ENCODE measurements around the gene CIAO1.
"Not testable (repeated sequence)": the region's sequence is repeated elsewhere in the genome, so short reads cannot be mapped to it uniquely, and the experiment has no call there.

CIAO1 gene

DNA sequence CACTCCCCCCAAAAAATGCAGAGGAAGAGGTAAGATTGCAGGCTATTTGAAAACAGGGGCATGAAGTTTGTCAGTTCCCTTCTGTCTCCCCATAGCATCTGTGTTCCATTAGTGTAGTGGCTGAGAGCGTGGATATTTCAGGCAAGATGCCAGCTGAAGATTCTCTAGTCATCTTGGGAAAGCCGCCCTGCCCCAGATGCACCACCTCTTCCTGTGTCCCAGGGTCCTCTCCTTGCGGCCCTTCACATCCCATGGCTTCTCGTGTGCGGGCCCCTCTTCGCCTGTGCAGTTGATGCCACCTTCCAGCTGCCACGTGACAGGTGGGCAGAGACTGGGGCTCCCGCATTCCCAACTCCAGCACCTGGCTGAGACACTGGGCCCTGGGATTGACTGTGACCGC lies 16.4 kb upstream of the CIAO1 start:
- in situ Hi-C loops (cut with MboI; ENCODE audit: low sequenced_read_pairs), result no loop called here

DNA sequence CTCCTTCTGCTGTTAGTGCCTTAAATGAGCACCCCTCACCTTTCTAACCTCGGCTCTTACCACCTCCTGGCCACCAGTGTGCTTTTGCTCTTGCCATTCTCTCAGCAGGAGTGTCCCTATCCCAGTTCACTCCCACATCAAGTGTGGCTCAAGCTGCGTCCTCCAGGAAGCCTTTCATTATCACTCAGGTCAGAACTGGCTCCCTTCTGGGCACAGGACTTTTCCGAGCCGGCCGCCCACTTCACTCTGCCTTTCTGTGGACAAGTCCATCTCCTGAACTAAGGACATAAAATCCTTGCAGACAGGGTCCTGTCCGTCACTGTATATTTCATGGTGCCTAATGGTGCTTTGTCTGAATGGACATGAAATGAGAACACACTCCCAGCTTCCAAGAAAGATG lies 15.8 kb upstream of the CIAO1 start:
- in situ Hi-C loops (cut with MboI; ENCODE audit: low sequenced_read_pairs), result no loop called here

DNA sequence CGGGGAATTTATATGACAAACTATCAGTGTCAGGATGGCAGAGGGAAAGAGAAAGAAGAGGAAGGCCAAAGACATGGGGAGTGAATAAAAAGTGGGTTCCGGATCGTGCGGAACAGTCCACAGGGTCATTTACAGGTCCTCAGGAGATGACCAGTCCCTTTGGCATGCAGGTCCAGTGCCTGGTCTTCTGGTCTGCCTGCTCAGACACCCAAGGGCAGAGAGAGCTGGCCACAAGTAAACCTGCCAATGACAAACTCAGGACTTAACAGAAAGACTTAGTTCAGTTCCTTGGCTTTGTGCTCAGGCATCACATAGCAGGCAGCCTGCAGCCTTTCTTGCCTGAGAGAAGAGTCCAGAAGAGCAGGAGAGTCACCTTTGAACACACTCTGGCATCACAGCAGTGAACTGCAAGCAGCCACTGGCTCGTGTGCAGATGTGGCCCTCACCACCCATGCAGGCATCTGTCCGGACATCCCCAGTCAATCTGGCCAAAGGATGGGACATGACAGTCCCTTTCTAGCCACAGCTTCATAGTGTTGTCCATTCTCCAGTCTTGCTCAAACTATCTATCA lies 14.2 kb upstream of the CIAO1 start:
- in situ Hi-C loops (cut with MboI; ENCODE audit: low sequenced_read_pairs), result no loop called here

DNA sequence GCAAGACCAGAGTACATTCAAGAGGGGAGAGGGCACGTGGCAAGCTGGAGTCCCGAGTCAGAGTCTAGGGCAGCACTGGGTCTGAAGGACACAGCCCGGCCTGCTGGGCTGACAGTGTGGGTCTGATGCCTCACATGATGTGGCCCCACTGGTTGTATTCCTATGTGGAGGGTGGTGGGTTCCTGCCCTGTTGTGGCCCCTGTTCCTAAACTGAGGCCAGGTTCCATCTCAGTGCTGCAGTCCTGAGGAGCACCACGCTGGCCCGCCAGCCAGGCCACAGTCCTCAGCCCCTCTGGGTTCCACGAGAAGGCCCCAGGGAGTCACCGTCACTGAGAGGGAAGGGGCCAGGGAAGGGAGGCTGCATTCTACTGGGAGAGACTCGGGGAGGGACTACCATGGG lies 13.5 kb upstream of the CIAO1 start:
- in situ Hi-C loops (cut with MboI; ENCODE audit: low sequenced_read_pairs), result no loop called here

DNA sequence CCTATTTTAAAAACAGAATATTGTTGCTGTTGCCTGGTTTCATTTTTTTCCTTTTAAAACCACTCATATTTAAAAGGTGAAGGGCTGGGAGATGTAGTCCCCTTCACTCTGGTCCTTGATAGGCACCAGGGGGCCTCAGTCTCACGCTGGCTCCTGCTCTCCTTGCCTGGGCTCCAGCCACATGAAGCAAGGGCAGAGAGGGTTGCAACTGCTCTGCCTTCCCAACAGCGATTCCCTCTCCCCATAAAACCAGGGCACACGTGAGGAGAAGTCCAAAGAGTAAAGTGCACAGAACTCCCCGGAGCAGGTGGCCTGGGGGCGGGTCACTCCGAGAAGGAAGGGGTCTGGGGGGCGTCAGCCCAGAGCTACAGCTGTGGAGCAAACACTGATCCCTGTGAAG lies 13.0 kb upstream of the CIAO1 start:
- in situ Hi-C loops (cut with MboI; ENCODE audit: low sequenced_read_pairs), result no loop called here

DNA sequence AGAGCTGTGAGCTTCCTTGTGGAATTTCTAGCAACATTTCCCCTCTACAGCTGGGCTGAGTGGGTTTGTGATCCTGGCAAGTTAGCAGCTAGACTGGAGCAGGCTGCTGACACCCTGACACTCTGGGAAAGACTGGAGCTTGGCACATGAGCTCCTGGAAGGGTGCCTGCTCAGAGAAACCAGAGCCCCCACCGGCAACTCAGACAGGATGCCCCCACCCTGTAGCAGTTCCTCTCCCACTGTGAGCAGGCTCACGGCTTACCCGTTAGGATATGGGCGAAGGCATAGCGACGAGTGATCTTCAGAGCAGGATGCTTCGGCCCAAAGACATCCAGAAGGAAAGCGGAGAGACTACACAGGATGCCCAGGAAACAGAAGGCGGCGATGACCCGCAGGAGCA lies 11.5 kb upstream of the CIAO1 start:
- in situ Hi-C loops (cut with MboI; ENCODE audit: low sequenced_read_pairs), result no loop called here

DNA sequence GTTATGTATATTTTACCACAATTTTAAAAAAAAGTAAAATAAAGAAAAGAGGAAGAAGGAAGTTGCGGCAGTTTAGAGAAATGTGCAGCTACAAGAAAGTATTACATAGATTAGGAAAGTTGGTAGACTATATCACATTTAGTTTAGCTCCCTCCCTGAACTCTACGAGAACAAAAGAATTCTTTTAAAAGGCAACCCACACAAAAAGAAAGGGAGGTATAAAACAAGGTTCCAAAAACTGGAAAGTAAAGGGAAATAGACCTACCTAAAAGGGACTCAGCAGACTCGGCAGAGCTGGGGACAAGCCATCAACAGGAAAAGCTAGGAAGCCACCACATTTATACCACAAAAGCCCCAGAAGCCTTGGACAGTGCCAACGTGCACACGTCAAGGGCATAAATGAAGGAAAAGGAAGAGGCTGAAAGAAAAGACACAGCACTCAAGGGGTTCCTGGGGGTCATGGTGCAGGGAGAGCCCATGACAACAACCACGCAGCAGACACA lies 9.4 kb upstream of the CIAO1 start:
- in situ Hi-C loops (cut with MboI; ENCODE audit: low sequenced_read_pairs), result no loop called here

DNA sequence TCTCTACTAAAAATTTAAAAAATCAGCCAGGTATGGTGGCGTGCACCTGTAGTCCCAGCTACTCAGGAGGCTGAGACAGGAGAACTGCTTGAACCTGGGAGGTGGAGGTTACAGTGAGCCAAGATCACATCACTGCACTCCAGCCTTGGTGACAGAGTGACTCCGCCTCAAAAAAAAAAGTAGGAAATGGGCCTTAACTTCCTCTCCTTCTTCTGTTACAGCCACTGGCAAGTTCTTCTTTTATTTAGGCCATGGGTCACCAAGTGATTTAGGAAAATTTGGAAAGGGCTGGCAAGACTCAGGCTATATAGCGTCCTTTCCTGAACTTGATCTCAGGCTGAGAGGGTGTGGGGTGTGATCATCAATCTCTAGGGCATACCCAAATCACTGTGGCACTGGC lies 8.3 kb upstream of the CIAO1 start:
- in situ Hi-C loops (cut with MboI; ENCODE audit: low sequenced_read_pairs), result not testable (repeated sequence)

DNA sequence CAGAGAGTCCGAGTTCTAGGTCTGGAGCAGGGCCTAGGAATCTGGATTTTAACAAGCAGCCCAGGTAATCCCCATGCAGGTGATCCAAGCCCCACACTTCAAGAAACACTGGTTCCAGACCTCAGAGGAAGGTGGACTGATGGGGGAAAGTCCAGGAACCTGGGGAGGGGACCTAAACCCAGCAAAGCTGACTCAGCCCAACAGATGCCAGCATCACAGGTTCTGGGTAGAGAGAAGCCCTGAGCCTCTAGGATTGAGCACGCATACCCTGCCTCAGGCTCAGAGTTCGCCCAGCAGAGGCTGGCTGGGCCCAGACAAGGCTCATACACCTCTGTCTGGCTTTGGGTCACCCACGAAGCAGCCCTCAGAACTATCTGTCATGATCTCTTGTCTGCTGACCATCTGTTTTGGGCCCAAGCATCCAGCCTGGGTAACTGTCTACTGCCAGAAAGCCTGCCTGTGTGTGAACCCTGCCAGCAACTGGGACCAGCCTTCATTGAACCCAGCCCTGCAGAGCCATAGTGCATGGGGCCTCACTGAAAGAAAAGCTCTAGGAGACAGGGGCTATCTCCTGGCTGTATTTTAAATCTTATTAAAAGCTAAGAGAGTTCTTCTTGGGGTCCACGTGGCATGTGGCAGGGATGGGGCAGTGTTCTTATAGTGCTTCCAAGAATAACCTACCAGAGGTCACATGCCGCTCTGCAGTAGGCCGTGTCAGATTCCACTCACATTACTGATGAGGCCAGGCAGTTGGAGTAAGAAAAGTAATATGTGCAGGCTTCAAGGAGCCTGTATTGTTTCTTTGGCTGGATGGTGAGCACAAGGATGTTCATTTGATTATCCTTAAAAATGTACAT lies 7.6 kb upstream of the CIAO1 start:
- in situ Hi-C loops (cut with MboI; ENCODE audit: low sequenced_read_pairs), result no loop called here

DNA sequence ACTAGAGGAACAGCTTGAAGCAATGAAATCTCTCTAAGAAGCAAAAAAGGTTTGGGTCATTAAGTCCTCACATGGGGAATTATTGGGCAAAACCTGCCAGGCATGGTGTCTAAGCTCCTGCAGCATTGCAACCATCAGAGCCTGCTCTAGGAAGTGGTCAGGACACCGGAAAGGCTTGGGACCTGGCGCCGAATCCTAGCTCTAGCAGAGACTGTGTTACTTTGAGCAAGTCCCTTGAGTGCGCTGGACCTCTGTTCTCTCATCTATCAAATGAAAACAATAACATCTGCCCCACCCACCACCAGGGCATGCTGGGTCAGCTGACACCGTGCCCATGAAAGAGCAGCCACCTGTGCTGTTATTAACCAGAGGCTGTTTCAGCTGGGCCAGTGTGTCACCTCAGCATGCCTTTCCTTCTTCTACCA lies 6.5 kb upstream of the CIAO1 start:
- in situ Hi-C loops (cut with MboI; ENCODE audit: low sequenced_read_pairs), result no loop called here

DNA sequence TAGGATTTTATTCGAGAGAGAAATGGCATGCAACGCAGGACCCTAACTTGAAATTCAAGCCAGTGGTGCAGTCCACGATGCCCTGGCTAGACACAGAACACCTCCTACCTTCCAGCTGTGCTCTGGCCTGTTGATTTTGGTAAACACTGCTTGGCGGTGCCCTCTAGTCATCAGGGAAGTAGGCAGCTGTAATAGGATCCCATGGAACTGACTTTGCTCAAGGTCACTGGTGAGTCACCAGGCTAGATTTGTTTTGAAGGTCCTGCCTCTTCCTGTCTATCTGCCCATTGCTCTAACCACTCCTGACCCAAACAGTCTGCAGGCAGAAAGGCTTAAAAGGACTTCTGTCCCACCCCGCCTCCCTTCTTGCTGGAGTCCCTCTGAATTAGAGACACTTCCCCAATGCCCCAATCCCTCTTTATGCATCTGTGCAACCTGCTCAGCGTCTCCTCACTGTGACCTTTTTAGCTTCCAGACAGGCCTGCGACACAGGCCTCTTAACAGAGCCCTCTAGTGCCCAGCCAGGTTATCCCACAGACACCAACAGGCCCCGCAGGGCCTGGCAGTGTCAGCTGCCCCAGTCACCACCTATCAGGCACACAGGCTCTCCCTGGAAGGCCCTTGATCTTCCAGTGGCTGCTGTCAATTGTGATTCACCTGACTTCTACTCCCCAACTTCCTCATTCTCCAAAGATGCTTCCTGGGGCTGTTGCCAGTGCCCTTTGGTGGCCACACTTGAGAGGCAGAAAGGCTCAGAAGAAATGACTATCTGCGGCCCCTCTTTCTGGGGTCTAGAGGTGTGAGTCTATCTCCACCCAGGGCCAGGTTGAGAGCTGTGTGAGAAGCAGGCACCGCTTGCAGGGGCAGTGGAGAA lies 5.4 kb upstream of the CIAO1 start:
- in situ Hi-C loops (cut with MboI; ENCODE audit: low sequenced_read_pairs), result no loop called here

DNA sequence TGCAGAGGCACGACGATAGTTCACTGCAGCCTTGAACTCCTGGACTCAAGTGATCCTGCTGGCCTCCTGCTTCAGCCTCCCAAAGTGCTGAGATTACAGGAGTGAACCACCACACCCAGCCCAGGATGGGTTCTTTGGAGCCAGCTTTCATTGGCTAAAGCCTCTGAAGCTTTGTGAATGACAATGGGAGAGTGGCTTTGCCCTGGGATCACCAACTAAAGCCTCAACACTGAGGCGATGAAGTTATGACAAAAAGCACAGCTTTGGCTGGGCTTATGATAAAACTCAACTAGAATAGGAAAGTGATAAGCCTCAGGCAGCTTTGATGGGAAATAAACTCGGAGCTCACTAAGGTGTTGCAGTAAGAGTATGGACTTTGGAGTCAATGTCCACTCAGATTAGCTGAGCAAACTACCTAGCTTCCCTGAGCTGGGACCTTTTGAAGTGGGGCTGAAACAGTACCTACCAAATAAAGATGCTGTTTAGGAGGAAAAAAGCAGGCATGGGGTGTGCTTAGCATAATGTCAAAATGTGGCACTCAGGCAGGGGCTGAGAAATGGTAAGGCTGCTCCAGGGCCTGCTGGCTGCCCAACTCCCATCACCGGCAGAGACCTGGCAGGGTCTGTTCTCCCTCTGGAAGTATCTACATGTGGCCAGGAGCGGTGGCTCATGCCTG lies 4.6 kb upstream of the CIAO1 start:
- in situ Hi-C loops (cut with MboI; ENCODE audit: low sequenced_read_pairs), result no loop called here

DNA sequence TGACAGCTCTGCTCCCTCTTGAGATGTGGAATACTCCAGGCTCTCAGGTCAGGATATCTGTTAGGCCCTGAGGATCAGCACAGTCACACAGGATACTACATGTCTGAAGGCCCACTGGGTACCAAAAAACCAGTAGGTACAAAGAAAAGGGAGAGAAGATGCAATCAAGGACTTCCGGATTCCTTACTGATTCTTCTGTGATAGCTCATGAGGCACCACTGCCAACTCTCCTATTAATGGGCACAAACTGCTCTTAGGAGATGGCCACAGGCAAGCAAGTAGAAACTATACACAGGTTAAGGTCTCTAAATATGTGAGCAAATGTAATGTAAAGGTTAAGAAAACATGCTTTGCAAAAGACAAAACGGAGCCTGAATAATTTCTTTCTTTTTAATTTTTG lies 3.7 kb upstream of the CIAO1 start:
- in situ Hi-C loops (cut with MboI; ENCODE audit: low sequenced_read_pairs), result no loop called here

DNA sequence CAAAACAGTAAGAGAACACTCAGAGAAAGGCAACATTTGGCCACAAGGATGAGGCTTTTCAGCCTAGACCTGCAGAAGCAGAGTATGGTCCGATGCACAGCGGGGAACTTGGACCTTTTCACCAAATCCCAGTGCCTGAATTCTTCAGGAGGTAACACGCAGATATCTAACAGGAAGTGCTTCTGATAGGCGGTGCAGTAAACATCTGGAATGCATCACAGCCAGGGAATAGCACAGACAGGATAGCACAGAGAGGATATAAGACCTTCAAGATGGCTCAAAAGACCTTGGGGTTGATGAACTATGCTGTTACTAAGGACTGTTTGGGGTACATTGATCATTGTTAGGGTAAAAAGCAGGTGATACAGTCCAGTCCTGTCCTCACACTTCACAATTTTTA lies 1.9 kb upstream of the CIAO1 start:
- in situ Hi-C loops (cut with MboI; ENCODE audit: low sequenced_read_pairs), result no loop called here

DNA sequence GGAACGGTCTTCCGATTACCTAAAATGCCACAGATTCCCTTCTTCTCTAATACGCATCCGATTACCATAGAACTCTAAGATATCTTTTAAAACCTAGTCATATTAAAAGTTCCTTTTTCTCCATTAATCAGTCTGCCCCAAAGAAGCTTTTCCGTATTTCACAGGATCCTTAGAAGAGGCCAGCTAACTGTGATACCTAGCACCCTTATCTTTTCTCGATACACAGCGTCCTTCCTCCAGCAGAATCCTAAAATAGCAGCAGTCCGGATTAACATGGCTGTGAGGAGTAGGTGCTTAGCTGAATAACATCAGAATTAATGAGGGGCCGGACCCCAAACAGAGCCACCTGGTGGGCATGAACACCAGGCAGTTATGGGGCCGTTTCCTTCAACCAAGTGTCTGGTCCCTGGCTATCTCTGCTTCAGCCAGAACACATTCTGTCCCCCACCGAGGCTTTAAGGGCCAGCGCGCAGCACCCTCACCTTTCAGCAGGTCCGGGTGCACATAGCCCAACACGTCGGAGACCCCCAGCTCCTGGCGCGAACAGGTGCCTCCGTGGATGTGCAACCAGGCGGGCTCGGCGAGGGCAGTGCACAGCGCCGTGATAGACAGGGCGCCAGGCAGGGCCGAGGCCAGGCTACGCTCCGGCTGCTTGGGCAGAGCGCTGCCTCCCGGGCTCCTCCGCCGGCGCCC lies 1.2 kb upstream of the CIAO1 start:
- in situ Hi-C loops (cut with MboI; ENCODE audit: low sequenced_read_pairs), result no loop called here

DNA sequence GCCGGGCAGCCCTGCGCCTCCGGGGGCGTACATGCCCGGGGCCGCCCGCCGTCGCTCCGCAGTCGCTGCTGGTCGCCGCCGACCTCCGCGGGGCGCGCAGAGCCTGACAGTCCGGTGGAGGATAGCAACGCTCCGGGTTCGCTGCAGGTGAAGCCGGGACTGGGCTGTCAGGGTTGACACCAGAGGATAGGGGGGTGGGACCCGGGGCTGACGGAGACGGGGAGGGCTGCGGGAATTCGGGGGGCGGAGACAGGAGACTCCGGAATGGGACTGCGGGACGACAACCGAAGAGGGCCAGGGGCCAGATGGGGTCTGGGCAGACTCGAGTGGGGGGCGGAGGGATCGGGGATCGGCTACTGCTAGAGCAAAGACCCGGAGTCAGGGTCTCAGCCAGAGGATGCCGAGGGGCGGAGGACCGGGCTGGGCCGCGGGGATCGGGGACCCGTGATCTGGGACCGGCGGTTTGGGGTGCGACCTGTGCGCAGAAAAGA lies 631 bp upstream of the CIAO1 start:
- in situ Hi-C loops (cut with MboI; ENCODE audit: low sequenced_read_pairs), result no loop called here

DNA sequence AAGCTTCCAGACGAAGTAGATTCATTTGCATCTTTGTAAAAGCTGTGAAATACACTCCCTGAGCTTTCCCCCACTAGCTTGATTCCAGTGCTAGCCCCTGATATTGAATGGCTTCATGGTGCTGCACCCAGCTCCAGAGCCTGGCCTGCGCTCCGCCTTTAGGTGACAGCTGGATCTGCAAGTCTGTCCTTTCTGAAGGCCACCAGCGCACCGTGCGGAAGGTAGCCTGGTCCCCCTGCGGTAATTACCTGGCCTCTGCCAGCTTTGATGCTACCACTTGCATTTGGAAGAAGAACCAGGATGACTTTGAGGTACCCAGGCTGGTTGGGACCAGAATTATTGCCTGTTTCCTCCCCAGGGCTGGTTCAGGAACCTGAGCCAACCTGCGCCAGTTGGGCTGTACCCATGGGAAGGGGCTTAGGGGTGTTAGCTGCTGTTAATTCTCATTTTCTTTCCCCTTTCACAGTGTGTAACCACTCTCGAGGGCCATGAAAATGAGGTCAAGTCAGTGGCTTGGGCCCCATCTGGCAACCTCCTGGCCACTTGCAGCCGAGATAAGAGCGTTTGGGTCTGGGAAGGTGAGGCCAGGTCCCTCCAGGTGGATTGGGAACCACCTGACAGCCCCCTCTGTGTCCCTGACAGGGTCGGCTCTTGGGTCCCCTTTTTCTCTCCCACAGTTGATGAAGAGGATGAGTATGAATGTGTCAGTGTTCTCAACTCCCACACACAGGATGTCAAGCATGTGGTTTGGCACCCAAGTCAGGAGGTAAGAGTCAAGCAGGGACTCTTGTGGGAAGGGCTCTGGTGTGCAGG lies 1.3 kb downstream of the CIAO1 start:
- in situ Hi-C loops (cut with MboI; ENCODE audit: low sequenced_read_pairs), result no loop called here

DNA sequence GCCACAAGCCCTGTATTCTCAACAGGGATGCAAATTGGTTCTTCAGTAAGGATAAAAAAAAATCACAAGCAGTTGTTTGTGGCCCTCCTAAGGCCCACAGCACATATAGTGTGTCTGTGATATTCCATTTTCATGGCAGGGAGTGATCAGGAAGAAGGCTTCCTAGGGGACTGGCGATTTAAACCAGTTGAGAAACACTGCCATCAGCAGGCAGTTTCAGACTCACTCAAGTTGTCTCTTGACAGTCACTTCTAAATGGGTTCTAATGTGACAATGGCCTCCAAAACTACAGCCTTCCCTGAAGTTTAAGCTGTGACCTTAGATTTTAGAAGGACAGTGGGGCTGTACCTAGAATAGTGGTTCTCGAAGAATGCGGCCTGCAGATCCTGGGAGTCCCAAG lies 6.0 kb downstream of the CIAO1 start:
- in situ Hi-C loops (cut with MboI; ENCODE audit: low sequenced_read_pairs), result no loop called here

DNA sequence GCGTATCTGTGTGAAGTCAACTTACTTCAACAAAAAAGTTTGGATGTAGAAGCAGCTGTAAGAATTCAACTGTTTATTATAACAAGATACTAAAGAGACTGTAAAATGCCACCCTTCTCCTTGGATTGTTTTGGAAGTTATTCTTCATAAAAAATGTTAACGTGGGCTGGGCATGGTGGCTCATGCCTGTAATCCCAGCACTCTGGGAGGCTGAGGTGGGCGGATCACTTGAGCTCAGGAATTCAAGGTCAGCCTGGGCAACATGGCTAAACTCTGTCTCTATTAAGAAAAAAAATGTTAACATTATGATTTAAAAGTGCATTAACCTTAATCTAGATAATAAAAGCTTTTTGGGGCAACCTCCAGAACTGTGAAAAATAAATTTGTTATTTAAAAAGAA lies 7.7 kb downstream of the CIAO1 start:
- in situ Hi-C loops (cut with MboI; ENCODE audit: low sequenced_read_pairs), result no loop called here
